H1 (cell line): ENCODE results near the gene FXYD7. TPM values are rescaled to one million over a fixed set of nuclear protein-coding genes. Genes with fewer than 3 reads are reported as not detected.

Experiments
- BCL11A ChIP-seq, 2 experiments: IDR thresholded peaks; one replicate each; pipeline ENCODE4 v1.6.1; 2011; ENCODE audit warnings: low read depth in 2 of 2, low read length in 2 of 2, mild to moderate bottlenecking in 2 of 2
- EGR1 ChIP-seq: IDR thresholded peaks from 2 replicates; pipeline ENCODE4 v1.6.1; 2011; ENCODE audit warnings: low read depth, low read length, borderline replicate concordance
- EZH2 ChIP-seq: fragments of 200-600 bp; sonication (generic); IDR thresholded peaks from 2 replicates; pipeline ENCODE4 v1.7.1; 2012; ENCODE audit warnings: low read depth, mild to moderate bottlenecking, moderate library complexity, low read length, inconsistent platforms; ENCODE audit not compliant: severe bottlenecking
- POLR2AphosphoS5 ChIP-seq: IDR thresholded peaks from 2 replicates; pipeline ENCODE4 v1.6.1; 2011; ENCODE audit warnings: low read depth, low read length
- polyA plus RNA-seq, 7 experiments: library from polyadenylated mRNA; depleted of rRNA in 3 of 7; stranded (reverse) in 5 of 7; unstranded in 2 of 7; fragments of >200 nt in 5 of 7; fragments of 200-250 nt in 2 of 7; gene quantifications; 1 replicate in 5 of 7; 2 replicates in 1 of 7; 4 replicates in 1 of 7; pipeline versions ENCODE4 v1.2.1 to v1.2.3, GENCODE V29; 2011 to 2013; ENCODE audit warnings: missing spikeins in 2 of 7, mixed read lengths in 2 of 7
- total RNA-seq: library from RNA; stranded (reverse); fragmentation: NEBNext Ultra II Directional; extraction: Animal tissue kit (Norgen Biotek cat#: 25700); gene quantifications from 2 replicates; pipeline ENCODE4 v1.2.1, GENCODE V29; 2021
- TF ChIP-seq, protein P1 (sequence below): fragments of 300-600 bp; sonication (generic); IDR thresholded peaks from 2 replicates; pipeline ENCODE4 v1.7.1; 2012; ENCODE audit warnings: low read length, moderate library complexity, mild to moderate bottlenecking, inconsistent platforms; ENCODE audit not compliant: insufficient replicate concordance
- TF ChIP-seq, protein P2 (sequence below): IDR thresholded peaks from 2 replicates; pipeline ENCODE4 v1.6.1; 2012; ENCODE audit warnings: low read length, inconsistent platforms

The FXYD7 gene
- total and polyA plus RNA-seq, 2 of the 8 experiments (the other 6 are each of a cell fraction or from before 2014, with no cell fraction given), result 12.1 to 14.3 TPM

DNA sequence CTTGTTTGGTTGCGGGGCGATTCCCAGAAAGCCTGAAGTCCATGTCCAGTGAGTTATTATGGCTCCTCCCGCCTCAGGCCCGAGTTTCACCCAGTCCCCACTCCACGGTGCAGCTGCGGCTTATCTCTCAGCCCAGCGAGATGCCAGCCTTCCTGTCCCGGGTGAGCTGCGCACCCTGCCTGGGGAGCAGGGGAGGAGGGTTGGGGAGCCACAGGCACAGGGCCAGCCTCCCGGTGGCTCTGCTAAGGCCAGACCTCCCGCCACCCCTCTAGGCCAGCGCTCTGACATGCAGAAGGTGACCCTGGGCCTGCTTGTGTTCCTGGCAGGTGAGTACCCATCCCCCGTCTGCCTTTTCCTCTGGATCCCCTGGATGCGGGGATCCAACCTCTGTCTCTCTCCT, 24.0 kb upstream of the FXYD7 start (continued):
- TF ChIP-seq, protein P1, sequence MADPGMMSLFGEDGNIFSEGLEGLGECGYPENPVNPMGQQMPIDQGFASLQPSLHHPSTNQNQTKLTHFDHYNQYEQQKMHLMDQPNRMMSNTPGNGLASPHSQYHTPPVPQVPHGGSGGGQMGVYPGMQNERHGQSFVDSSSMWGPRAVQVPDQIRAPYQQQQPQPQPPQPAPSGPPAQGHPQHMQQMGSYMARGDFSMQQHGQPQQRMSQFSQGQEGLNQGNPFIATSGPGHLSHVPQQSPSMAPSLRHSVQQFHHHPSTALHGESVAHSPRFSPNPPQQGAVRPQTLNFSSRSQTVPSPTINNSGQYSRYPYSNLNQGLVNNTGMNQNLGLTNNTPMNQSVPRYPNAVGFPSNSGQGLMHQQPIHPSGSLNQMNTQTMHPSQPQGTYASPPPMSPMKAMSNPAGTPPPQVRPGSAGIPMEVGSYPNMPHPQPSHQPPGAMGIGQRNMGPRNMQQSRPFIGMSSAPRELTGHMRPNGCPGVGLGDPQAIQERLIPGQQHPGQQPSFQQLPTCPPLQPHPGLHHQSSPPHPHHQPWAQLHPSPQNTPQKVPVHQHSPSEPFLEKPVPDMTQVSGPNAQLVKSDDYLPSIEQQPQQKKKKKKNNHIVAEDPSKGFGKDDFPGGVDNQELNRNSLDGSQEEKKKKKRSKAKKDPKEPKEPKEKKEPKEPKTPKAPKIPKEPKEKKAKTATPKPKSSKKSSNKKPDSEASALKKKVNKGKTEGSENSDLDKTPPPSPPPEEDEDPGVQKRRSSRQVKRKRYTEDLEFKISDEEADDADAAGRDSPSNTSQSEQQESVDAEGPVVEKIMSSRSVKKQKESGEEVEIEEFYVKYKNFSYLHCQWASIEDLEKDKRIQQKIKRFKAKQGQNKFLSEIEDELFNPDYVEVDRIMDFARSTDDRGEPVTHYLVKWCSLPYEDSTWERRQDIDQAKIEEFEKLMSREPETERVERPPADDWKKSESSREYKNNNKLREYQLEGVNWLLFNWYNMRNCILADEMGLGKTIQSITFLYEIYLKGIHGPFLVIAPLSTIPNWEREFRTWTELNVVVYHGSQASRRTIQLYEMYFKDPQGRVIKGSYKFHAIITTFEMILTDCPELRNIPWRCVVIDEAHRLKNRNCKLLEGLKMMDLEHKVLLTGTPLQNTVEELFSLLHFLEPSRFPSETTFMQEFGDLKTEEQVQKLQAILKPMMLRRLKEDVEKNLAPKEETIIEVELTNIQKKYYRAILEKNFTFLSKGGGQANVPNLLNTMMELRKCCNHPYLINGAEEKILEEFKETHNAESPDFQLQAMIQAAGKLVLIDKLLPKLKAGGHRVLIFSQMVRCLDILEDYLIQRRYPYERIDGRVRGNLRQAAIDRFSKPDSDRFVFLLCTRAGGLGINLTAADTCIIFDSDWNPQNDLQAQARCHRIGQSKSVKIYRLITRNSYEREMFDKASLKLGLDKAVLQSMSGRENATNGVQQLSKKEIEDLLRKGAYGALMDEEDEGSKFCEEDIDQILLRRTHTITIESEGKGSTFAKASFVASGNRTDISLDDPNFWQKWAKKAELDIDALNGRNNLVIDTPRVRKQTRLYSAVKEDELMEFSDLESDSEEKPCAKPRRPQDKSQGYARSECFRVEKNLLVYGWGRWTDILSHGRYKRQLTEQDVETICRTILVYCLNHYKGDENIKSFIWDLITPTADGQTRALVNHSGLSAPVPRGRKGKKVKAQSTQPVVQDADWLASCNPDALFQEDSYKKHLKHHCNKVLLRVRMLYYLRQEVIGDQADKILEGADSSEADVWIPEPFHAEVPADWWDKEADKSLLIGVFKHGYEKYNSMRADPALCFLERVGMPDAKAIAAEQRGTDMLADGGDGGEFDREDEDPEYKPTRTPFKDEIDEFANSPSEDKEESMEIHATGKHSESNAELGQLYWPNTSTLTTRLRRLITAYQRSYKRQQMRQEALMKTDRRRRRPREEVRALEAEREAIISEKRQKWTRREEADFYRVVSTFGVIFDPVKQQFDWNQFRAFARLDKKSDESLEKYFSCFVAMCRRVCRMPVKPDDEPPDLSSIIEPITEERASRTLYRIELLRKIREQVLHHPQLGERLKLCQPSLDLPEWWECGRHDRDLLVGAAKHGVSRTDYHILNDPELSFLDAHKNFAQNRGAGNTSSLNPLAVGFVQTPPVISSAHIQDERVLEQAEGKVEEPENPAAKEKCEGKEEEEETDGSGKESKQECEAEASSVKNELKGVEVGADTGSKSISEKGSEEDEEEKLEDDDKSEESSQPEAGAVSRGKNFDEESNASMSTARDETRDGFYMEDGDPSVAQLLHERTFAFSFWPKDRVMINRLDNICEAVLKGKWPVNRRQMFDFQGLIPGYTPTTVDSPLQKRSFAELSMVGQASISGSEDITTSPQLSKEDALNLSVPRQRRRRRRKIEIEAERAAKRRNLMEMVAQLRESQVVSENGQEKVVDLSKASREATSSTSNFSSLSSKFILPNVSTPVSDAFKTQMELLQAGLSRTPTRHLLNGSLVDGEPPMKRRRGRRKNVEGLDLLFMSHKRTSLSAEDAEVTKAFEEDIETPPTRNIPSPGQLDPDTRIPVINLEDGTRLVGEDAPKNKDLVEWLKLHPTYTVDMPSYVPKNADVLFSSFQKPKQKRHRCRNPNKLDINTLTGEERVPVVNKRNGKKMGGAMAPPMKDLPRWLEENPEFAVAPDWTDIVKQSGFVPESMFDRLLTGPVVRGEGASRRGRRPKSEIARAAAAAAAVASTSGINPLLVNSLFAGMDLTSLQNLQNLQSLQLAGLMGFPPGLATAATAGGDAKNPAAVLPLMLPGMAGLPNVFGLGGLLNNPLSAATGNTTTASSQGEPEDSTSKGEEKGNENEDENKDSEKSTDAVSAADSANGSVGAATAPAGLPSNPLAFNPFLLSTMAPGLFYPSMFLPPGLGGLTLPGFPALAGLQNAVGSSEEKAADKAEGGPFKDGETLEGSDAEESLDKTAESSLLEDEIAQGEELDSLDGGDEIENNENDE, result no peak
- TF ChIP-seq EZH2, result no peak
- TF ChIP-seq BCL11A (IDR thresholded peaks at IDR 0.05; ENCODE audit: low read depth in 2 of 2, low read length in 2 of 2), result no peak
- TF ChIP-seq POLR2AphosphoS5, result no peak
- TF ChIP-seq, protein P2, sequence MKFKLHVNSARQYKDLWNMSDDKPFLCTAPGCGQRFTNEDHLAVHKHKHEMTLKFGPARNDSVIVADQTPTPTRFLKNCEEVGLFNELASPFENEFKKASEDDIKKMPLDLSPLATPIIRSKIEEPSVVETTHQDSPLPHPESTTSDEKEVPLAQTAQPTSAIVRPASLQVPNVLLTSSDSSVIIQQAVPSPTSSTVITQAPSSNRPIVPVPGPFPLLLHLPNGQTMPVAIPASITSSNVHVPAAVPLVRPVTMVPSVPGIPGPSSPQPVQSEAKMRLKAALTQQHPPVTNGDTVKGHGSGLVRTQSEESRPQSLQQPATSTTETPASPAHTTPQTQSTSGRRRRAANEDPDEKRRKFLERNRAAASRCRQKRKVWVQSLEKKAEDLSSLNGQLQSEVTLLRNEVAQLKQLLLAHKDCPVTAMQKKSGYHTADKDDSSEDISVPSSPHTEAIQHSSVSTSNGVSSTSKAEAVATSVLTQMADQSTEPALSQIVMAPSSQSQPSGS, result no peak
- no peak for TF ChIP-seq EGR1
